ENCODE results near the gene ALPL. TPM values are rescaled to one million over a fixed set of nuclear protein-coding genes. Genes with fewer than 3 reads are reported as not detected.
"Not testable (repeated sequence)": the region's sequence is repeated elsewhere in the genome, so short reads cannot be mapped to it uniquely, and the experiment has no call there.

The ALPL gene
- total RNA-seq, 1 donor from 2014 or later = 11.7 TPM

DNA sequence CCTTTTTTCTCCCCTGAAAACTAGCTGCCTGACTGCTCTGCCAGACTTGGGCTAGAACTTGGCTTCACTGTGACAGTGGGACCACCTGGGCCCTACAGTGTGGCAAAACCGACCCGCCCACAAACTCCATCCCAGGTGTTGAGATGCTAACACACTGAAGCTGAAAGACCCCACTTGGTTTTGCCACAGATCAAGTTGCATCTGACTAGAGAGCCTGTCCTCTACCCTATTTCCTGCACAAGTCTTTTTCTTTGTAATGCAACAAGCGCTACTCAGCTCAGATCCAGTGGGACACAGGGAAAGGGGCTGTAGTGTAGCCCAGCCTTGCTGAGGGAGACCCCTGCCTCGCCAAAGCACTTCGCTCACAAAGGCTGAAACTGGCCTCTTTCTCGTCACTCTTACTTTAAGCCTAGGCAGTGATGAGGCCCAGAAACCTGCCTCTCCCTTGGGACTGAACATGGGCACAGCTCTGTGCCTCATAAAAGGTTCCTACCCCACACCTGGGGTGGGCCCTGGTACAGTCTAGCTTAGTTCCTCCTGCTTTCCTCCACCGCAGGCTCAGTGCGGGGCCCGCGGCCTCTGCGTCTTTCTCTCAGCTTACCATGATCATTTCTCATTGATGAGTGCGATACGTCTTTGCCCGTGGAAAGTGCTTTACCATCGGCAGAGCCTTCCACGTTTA, 9.7 kb downstream of the ALPL start:
- Mint-ChIP-seq H3K9me3 (ENCODE audit: unreplicated experiment) (no peaks in the 10 kb centered on the region), H3K4me1 (ENCODE audit: unreplicated experiment) (no peaks in the 10 kb centered on the region), H3K36me3 (ENCODE audit: low read depth, unreplicated experiment) (no peaks in the 10 kb centered on the region), H3K27ac (ENCODE audit: unreplicated experiment) (no peak overlapping the region), H3K4me3 (ENCODE audit: unreplicated experiment) (no peak overlapping the region), H3K27me3 (ENCODE audit: unreplicated experiment) (peaks cover 7% of the 10 kb centered on the region)
- TF ChIP-seq CTCF (IDR thresholded peaks at IDR 0.05; ENCODE audit: unreplicated experiment) = no peak
- no peak for DNase-seq (ENCODE audit: low spot score)

DNA sequence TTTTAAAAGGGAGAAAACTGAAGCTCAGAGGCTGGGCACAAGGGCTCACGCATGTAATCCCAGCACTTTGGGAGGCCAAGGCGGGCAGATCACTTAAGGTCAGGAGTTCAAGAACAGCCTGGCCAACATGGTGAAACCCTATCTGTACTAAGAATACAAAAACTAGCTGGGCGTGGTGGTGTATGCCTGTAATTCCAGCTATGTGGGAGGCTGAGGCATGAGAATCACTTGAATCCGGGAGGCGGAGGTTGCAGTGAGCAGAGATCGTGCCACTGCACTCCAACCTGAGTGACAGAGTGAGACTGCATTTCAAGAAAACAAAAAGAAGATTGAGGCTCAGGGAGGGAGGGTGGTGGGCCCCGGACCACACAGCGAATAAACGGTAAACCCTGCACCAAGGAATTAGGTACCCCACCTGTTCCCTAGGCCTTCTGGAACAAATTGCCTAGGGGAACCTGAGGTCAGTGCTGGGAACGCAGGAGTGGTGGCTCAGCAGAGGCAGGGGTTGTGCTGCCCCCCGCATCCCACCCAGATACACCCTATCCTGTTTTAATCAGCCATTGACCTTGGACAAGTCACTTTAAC, 10.4 kb downstream of the ALPL start:
- DNase-seq (ENCODE audit: low spot score); H3K4me3 Mint-ChIP-seq (ENCODE audit: unreplicated experiment); H3K27me3 Mint-ChIP-seq (ENCODE audit: unreplicated experiment); H3K4me1 Mint-ChIP-seq (ENCODE audit: unreplicated experiment); H3K9me3 Mint-ChIP-seq (ENCODE audit: unreplicated experiment); H3K27ac Mint-ChIP-seq (ENCODE audit: unreplicated experiment); H3K36me3 Mint-ChIP-seq (ENCODE audit: low read depth, unreplicated experiment): not testable (repeated sequence)

DNA sequence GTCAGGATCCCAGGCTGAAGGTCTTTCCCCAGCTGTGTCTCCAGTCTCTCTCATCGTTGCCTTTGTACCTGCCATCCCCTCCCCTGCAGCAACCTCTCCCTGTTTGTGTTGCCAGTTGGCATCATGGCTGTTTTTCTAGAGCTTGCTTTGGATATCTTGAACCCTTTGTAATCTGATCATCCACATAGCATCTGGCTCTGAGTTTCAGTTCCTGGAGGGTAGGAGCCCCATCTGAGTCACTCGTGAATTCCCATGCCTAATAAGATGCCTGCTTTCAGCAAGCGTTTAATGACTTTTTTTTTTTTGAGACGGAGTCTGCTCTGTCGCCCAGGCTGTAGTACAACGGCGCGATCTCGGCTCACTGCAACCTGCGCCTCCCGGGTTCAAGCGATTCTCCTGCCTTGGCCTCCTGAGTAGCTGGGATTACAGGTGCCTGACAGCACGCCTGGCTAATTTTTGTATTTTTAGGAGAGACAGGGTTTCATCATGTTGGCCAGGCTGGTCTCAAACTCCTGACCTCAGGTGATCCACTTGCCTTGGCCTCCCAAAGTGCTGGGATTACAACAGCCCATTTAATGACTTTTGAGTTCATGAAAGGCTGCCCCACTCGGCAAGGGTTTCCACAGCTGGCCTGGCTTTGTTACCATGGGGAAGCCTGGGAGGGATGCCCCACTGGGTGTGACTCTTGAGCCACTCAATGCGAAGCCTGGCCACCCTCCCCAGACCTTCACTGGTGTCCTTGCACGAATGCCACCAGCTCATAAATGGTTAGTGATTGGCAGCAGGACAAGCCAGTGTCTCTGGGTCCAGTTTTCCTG, 11.9 kb downstream of the ALPL start:
- no peak for DNase-seq (ENCODE audit: low spot score)
- H3K27me3 Mint-ChIP-seq (ENCODE audit: unreplicated experiment) = peaks cover 9% of the 10 kb centered on the region
- no peak overlapping the region for H3K4me3 Mint-ChIP-seq (ENCODE audit: unreplicated experiment)
- peaks cover 11% of the 10 kb centered on the region for H3K4me1 Mint-ChIP-seq (ENCODE audit: unreplicated experiment)
- H3K27ac Mint-ChIP-seq (ENCODE audit: unreplicated experiment) = no peak overlapping the region
- H3K36me3 Mint-ChIP-seq (ENCODE audit: low read depth, unreplicated experiment) = no peaks in the 10 kb centered on the region
- TF ChIP-seq CTCF (IDR thresholded peaks at IDR 0.05; ENCODE audit: unreplicated experiment) = no peak
- no peaks in the 10 kb centered on the region for H3K9me3 Mint-ChIP-seq (ENCODE audit: unreplicated experiment)

DNA sequence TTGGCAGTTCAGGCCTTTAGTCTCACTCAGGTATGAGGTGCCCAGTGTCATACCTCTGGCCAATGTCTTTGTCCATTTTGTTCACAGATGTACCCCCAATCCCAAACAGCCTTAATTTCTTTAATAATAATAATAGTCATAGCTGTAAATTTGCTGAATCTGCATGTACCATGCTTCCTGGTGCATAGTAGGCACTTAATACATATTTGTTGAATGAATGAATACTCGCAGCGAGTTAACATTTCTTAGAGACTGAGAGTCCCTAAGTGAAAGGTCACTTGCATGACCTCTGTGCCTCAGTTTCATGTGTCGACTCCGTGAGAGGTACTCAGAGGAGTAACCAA, 12.5 kb downstream of the ALPL start:
- Mint-ChIP-seq H3K4me1 (ENCODE audit: unreplicated experiment) (peaks cover 11% of the 10 kb centered on the region), H3K27me3 (ENCODE audit: unreplicated experiment) (peaks cover 8% of the 10 kb centered on the region), H3K9me3 (ENCODE audit: unreplicated experiment) (no peaks in the 10 kb centered on the region), H3K27ac (ENCODE audit: unreplicated experiment) (no peak overlapping the region), H3K36me3 (ENCODE audit: low read depth, unreplicated experiment) (no peaks in the 10 kb centered on the region), H3K4me3 (ENCODE audit: unreplicated experiment) (no peak overlapping the region)
- no peak for DNase-seq (ENCODE audit: low spot score)
- no peak for TF ChIP-seq CTCF (IDR thresholded peaks at IDR 0.05; ENCODE audit: unreplicated experiment)

DNA sequence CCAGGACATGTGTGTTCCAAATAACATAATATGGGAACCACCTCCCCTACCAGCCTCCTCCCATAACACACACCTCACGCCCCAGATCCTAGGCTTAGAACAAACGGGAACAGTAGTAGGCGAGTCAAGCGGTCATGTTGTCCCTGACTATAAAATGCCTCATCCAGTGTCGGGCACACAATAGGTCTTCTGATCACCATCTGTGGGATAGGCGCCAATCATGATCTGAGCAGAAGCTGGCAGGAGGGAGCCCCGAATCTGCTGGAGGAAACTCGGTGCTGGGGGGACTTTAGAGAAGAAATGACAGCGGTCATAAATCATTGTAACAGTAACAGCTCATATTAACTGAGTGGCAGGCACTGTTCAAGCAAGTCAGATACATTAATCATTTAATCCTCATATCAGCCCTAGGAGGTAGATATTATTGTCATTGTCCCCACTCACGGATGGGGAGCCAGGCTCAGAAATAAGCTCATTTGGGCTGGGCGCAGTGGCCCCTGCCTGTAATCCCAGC, 13.4 kb downstream of the ALPL start:
- Mint-ChIP-seq H3K4me1 (ENCODE audit: unreplicated experiment) (peaks cover 11% of the 10 kb centered on the region), H3K27ac (ENCODE audit: unreplicated experiment) (no peak overlapping the region), H3K27me3 (ENCODE audit: unreplicated experiment) (peaks cover 7% of the 10 kb centered on the region)

More for the DNA sequence above, 13.4 kb downstream of the ALPL start:
- no peak overlapping the region for H3K4me3 Mint-ChIP-seq (ENCODE audit: unreplicated experiment)
- DNase-seq (ENCODE audit: low spot score) = no peak
- no peak for TF ChIP-seq CTCF (IDR thresholded peaks at IDR 0.05; ENCODE audit: unreplicated experiment)
- H3K9me3 Mint-ChIP-seq (ENCODE audit: unreplicated experiment) = no peaks in the 10 kb centered on the region
- H3K36me3 Mint-ChIP-seq (ENCODE audit: low read depth, unreplicated experiment) = no peaks in the 10 kb centered on the region
